ENCODE measurements around the gene ABCC8. TPM values are rescaled to one million over a fixed set of nuclear protein-coding genes. Genes with fewer than 3 reads are reported as not detected.

Gene ABCC8
- total RNA-seq, 4 donors from 2014 or later = under 0.01 TPM; not detected in 3

- WGBS, 2 donors = 69 to 71% methylated on average over 1 of the region's 8 CpGs
- intact Hi-C loops (cut with DNase I) = no loop called here
- TF ChIP-seq CTCF (IDR thresholded peaks at IDR 0.05) (no peak), POLR2A (IDR thresholded peaks at IDR 0.05) (no peak)
Observed at GRCh38 chr11:17406082-17406817, 70.4 kb downstream of the ABCC8 start.

GRCh38 chr11:17405232-17406005 is 71.2 kb downstream of the ABCC8 start:
- intact Hi-C loops (cut with DNase I) = no loop called here
- no peak for DNase-seq
- no peaks in the 10 kb centered on the region for H3K27me3 ChIP-seq
- H3K4me3 ChIP-seq = no peak overlapping the region
- no peaks in the 10 kb centered on the region for H3K9me3 ChIP-seq
- H3K4me1 ChIP-seq = peaks cover 0 to 18% (median 6%) of the 10 kb centered on the region in 3 donors
- no peaks in the 10 kb centered on the region for H3K36me3 ChIP-seq
- H3K27ac ChIP-seq = peak overlapping the region in 2 of 4 donors; percentile 18 to 23
- TF ChIP-seq CTCF (IDR thresholded peaks at IDR 0.05) (no peak), POLR2A (IDR thresholded peaks at IDR 0.05) (no peak)
- WGBS, 2 donors = 61 to 64% methylated on average over 8 to 9 of the region's 15 CpGs

More at GRCh38 chr11:17406082-17406817, 70.4 kb downstream of the ABCC8 start:
- Histone ChIP-seq H3K4me3 (no peak overlapping the region), H3K27me3 (no peaks in the 10 kb centered on the region), H3K36me3 (no peaks in the 10 kb centered on the region), H3K27ac (peak overlapping the region in 2 of 4 donors; percentile 18 to 23), H3K9me3 (no peaks in the 10 kb centered on the region), H3K4me1 (peaks cover 0 to 18% (median 6%) of the 10 kb centered on the region in 3 donors)
- DNase-seq = no peak

- Histone ChIP-seq H3K9me3 (no peaks in the 10 kb centered on the region), H3K36me3 (no peaks in the 10 kb centered on the region), H3K27me3 (no peaks in the 10 kb centered on the region), H3K4me3 (no peak overlapping the region), H3K27ac (no peak overlapping the region), H3K4me1 (peaks cover 0 to 18% (median 6%) of the 10 kb centered on the region in 3 donors)
- DNase-seq = no peak
- intact Hi-C loops (cut with DNase I) = no loop called here
- WGBS, 2 donors = 77 to 82% methylated on average over 18 of the region's 18 CpGs
- TF ChIP-seq CTCF (IDR thresholded peaks at IDR 0.05) (no peak), POLR2A (IDR thresholded peaks at IDR 0.05) (no peak)
Observed at GRCh38 chr11:17403980-17404759, 72.5 kb downstream of the ABCC8 start.

GRCh38 chr11:17402486-17402885 is 74.2 kb downstream of the ABCC8 start:
- H3K4me1 ChIP-seq = peaks cover 0 to 18% (median 6%) of the 10 kb centered on the region in 3 donors
- WGBS, 2 donors = 80 to 90% methylated on average over 1 to 5 of the region's 8 CpGs
- no peak overlapping the region for H3K4me3 ChIP-seq
- H3K9me3 ChIP-seq = no peaks in the 10 kb centered on the region
- H3K27ac ChIP-seq = no peak overlapping the region
- intact Hi-C loops (cut with DNase I) = no loop called here
- no peak for TF ChIP-seq CTCF (IDR thresholded peaks at IDR 0.05)
- TF ChIP-seq POLR2A (IDR thresholded peaks at IDR 0.05) = no peak
- H3K27me3 ChIP-seq = no peaks in the 10 kb centered on the region
- DNase-seq = no peak
- H3K36me3 ChIP-seq = no peaks in the 10 kb centered on the region
